Loucy (cell line): ENCODE measurements around the gene TRIO.

Experiments
- H2AFZ ChIP-seq: fragments of 200-600 bp; sonication (generic); 2 replicates; pipeline ENCODE4 v1.6.0; 2016; ENCODE audit warnings: antibody characterized with exemption, mild to moderate bottlenecking, low read length, moderate library complexity
- H3F3A ChIP-seq: fragments of 200-600 bp; 2 replicates; pipeline ENCODE4 v1.6.0; 2016; ENCODE audit warnings: antibody characterized with exemption, low read depth, mild to moderate bottlenecking
- H3K27me3 ChIP-seq: fragments of 200-600 bp; sonication (generic); 2 replicates; pipeline ENCODE4 v1.6.1; 2014; ENCODE audit warnings: low read length, mild to moderate bottlenecking; ENCODE audit not compliant: insufficient read depth, poor library complexity, severe bottlenecking
- H3K36me3 ChIP-seq: fragments of 200-600 bp; sonication (generic); 2 replicates; pipeline ENCODE4 v1.6.1; 2016; ENCODE audit warnings: low read length; ENCODE audit not compliant: insufficient read depth
- H3K4me1 ChIP-seq: fragments of 200-600 bp; sonication (generic); 2 replicates; pipeline ENCODE4 v1.5.1; 2014; ENCODE audit warnings: low read length, mild to moderate bottlenecking; ENCODE audit not compliant: insufficient read depth, poor library complexity, severe bottlenecking
- H3K4me2 ChIP-seq: fragments of 200-600 bp; sonication (generic); 2 replicates; pipeline ENCODE4 v1.6.0; 2014; ENCODE audit warnings: antibody characterized with exemption, low read length, low read depth, mild to moderate bottlenecking; ENCODE audit not compliant: poor library complexity, severe bottlenecking
- H3K4me3 ChIP-seq: fragments of 200-600 bp; sonication (generic); 2 replicates; pipeline ENCODE4 v1.5.1; 2014; ENCODE audit warnings: low read length, mild to moderate bottlenecking, mixed read lengths; ENCODE audit not compliant: poor library complexity, severe bottlenecking
- H3K79me2 ChIP-seq: fragments of 200-600 bp; sonication (generic); 2 replicates; pipeline ENCODE4 v1.6.1; 2014; ENCODE audit warnings: low read length; ENCODE audit not compliant: insufficient read depth
- H3K9ac ChIP-seq: fragments of 200-600 bp; sonication (generic); 2 replicates; pipeline ENCODE4 v1.6.0; 2014; ENCODE audit warnings: mild to moderate bottlenecking, low read depth, low read length, moderate library complexity; ENCODE audit not compliant: poor library complexity, severe bottlenecking
- H3K9me2 ChIP-seq: fragments of 200-600 bp; sonication (generic); replicated peaks from 2 replicates; pipeline ENCODE4 v1.6.1; 2016; ENCODE audit warnings: low read depth, low read length, mixed read lengths
- H3K9me3 ChIP-seq: fragments of 200-600 bp; sonication (generic); 2 replicates; pipeline ENCODE4 v1.6.1; 2014; ENCODE audit warnings: mild to moderate bottlenecking, antibody characterized with exemption, low read length, low read depth; ENCODE audit not compliant: insufficient read depth
- H4K20me1 ChIP-seq: fragments of 200-600 bp; sonication (generic); 2 replicates; pipeline ENCODE4 v1.6.0; 2014; ENCODE audit warnings: antibody characterized with exemption, low read length, mild to moderate bottlenecking; ENCODE audit not compliant: insufficient read depth, poor library complexity, severe bottlenecking
- CTCF ChIP-seq: fragments of 200-600 bp; sonication (generic); conservative IDR thresholded peaks from 2 replicates; pipeline ENCODE4 v1.5.1; 2014; ENCODE audit warnings: mild to moderate bottlenecking, antibody characterized with exemption, low read length
- EZH2phosphoT487 ChIP-seq: fragments of 200-600 bp; IDR thresholded peaks from 2 replicates; pipeline ENCODE4 v1.6.1; 2018; ENCODE audit warnings: antibody characterized with exemption, mild to moderate bottlenecking, moderate library complexity, borderline replicate concordance

Gene TRIO

GRCh38 chr5:14440223-14440581 is 297.1 kb downstream of the TRIO start:
- Histone ChIP-seq H4K20me1 (no peaks in the 10 kb centered on the region), H3K4me1 (no peaks in the 10 kb centered on the region), H3K9ac (no peak overlapping the region), H3K4me3 (no peak overlapping the region), H3K9me3 (no peaks in the 10 kb centered on the region; the same call in 1 of the 2 replicates), H3K27me3 (no peaks in the 10 kb centered on the region), H3K4me2 (no peak overlapping the region), H3K79me2 (no peaks in the 10 kb centered on the region), H2AFZ (no peak overlapping the region), H3K9me2 (no peaks in the 10 kb centered on the region), H3K36me3 (peaks cover 23% of the 10 kb centered on the region), H3F3A (no peaks in the 10 kb centered on the region)
- no peak for TF ChIP-seq CTCF
- TF ChIP-seq EZH2phosphoT487: no peak

GRCh38 chr5:14440582-14441431 is 297.7 kb downstream of the TRIO start:
- H2AFZ ChIP-seq: no peak overlapping the region
- no peak overlapping the region for H3K4me3 ChIP-seq
- no peaks in the 10 kb centered on the region for H3K79me2 ChIP-seq
- TF ChIP-seq EZH2phosphoT487 (no peak), CTCF (no peak)
- no peaks in the 10 kb centered on the region for H4K20me1 ChIP-seq
- no peak overlapping the region for H3K9ac ChIP-seq
- no peak overlapping the region for H3K4me2 ChIP-seq
- H3K27me3 ChIP-seq: no peaks in the 10 kb centered on the region
- H3K4me1 ChIP-seq: no peaks in the 10 kb centered on the region
- no peaks in the 10 kb centered on the region for H3F3A ChIP-seq
- H3K36me3 ChIP-seq: peaks cover 17% of the 10 kb centered on the region; the same call in 1 of the 2 replicates
- no peaks in the 10 kb centered on the region for H3K9me2 ChIP-seq
- no peaks in the 10 kb centered on the region for H3K9me3 ChIP-seq

DNA sequence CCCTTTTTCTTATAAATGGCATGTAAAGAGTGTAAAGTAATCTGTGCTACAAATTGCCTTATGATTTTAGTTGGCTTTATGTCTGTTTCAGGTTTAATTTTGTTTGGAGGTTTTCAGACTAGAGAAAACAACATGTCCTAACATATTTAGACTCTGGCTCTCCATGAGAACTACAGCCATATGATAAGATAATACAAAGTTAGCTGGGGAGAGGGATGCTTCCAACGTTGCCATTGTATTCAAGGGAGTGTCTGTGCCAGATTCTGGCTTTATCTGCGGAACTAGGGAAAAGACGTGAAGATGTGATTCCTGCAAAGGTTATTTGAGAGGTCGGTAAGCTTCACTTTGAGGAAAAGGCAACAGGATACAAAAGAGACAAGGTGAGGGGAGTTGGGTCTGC is 298.5 kb downstream of the TRIO start:
- H3K9ac ChIP-seq: no peak overlapping the region
- H3F3A ChIP-seq: no peaks in the 10 kb centered on the region
- H3K36me3 ChIP-seq: peaks cover 10% of the 10 kb centered on the region; the same call in 1 of the 2 replicates
- no peaks in the 10 kb centered on the region for H3K79me2 ChIP-seq
- H4K20me1 ChIP-seq: no peaks in the 10 kb centered on the region
- H3K9me2 ChIP-seq: no peaks in the 10 kb centered on the region
- no peaks in the 10 kb centered on the region for H3K9me3 ChIP-seq
- H3K4me1 ChIP-seq: no peaks in the 10 kb centered on the region
- no peaks in the 10 kb centered on the region for H3K27me3 ChIP-seq
- H3K4me2 ChIP-seq: no peak overlapping the region
- TF ChIP-seq EZH2phosphoT487 (no peak), CTCF (no peak)
- H2AFZ ChIP-seq: no peak overlapping the region
- H3K4me3 ChIP-seq: no peak overlapping the region
